NK-92 (cell line): ENCODE results near the gene GADD45GIP1.
"Not testable (repeated sequence)": the region's sequence is repeated elsewhere in the genome, so short reads cannot be mapped to it uniquely, and the experiment has no call there.

Experiments
- DNase-seq: peaks from one replicate; lab custom pipeline; 2025; ENCODE audit not compliant: unreplicated experiment; lab: John Stamatoyannopoulos, UW

The GADD45GIP1 gene

GRCh38 chr19:12944104-12944674, 12.8 kb downstream of the GADD45GIP1 start:
- DNase-seq = no peak

GRCh38 chr19:12943437-12944044, 13.5 kb downstream of the GADD45GIP1 start:
- DNase-seq = no peak

- DNase-seq = no peak
Observed at GRCh38 chr19:12940897-12941296, 16.1 kb downstream of the GADD45GIP1 start.

GRCh38 chr19:12939975-12940423, 17.0 kb downstream of the GADD45GIP1 start:
- DNase-seq = no peak

- DNase-seq = no peak
Observed at GRCh38 chr19:12938779-12939601, 18.0 kb downstream of the GADD45GIP1 start.

- peak; percentile 88 for DNase-seq
Observed at GRCh38 chr19:12937927-12938778, 18.9 kb downstream of the GADD45GIP1 start, which contains the start of gene CALR. Gene CALR, plus strand, starts transcription at chr19:12938609. Its CDS starts 71 bp downstream, at chr19:12938680.

GRCh38 chr19:12937093-12937926, 19.7 kb downstream of the GADD45GIP1 start:
- DNase-seq = no peak

GRCh38 chr19:12936582-12936981, 20.4 kb downstream of the GADD45GIP1 start:
- DNase-seq = no peak

GRCh38 chr19:12935071-12935470, 22.0 kb downstream of the GADD45GIP1 start:
- DNase-seq = no peak

GRCh38 chr19:12933287-12934072, 23.5 kb downstream of the GADD45GIP1 start, which contains the start of gene FARSA:
Gene FARSA, minus strand, starts transcription at chr19:12933711. Its CDS starts 15 bp downstream, at chr19:12933696.
- DNase-seq = no peak

GRCh38 chr19:12932392-12933286, 24.4 kb downstream of the GADD45GIP1 start:
- DNase-seq = no peak

GRCh38 chr19:12930002-12930645, 26.9 kb downstream of the GADD45GIP1 start:
- no peak for DNase-seq

GRCh38 chr19:12924621-12925310, 32.3 kb downstream of the GADD45GIP1 start:
- no peak for DNase-seq

- DNase-seq = no peak
Observed at GRCh38 chr19:12922959-12923358, 34.1 kb downstream of the GADD45GIP1 start.

GRCh38 chr19:12921047-12921446, 36.0 kb downstream of the GADD45GIP1 start:
- DNase-seq = no peak

GRCh38 chr19:12918253-12918652, 38.8 kb downstream of the GADD45GIP1 start:
- no peak for DNase-seq

- DNase-seq = not testable (repeated sequence)
Observed at GRCh38 chr19:12915860-12916259, 41.2 kb downstream of the GADD45GIP1 start.
